MG63 (cell line): ENCODE results near the gene PRDM5. TPM values are rescaled to one million over a fixed set of nuclear protein-coding genes. Genes with fewer than 3 reads are reported as not detected.
"Not testable (repeated sequence)": the region's sequence is repeated elsewhere in the genome, so short reads cannot be mapped to it uniquely, and the experiment has no call there.

ENCODE experiments used
- DNase-seq: peaks from one replicate; pipeline ENCODE4 v3.0.0-alpha.2; 2020
- H3K27me3 ChIP-seq: fragments of 250-450 bp; sonication (Bioruptor Pico); 2 replicates; pipeline ENCODE4 v1.5.1; 2020; ENCODE audit warnings: mild to moderate bottlenecking, moderate library complexity
- H3K36me3 ChIP-seq: fragments of 250-450 bp; sonication (Bioruptor Pico); 2 replicates; pipeline ENCODE4 v1.5.1; 2020; ENCODE audit warnings: mild to moderate bottlenecking, moderate library complexity
- H3K4me3 ChIP-seq: fragments of 250-450 bp; sonication (Bioruptor Pico); 2 replicates; pipeline ENCODE4 v1.5.1; 2020; ENCODE audit warnings: mild to moderate bottlenecking, moderate library complexity
- H3K9me3 ChIP-seq: fragments of 250-450 bp; sonication (Bioruptor Pico); 2 replicates; pipeline ENCODE4 v1.5.1; 2020; ENCODE audit warnings: mild to moderate bottlenecking, moderate library complexity
- total RNA-seq: library from RNA; depleted of rRNA; stranded (reverse); fragments of >200 nt; shearing (Covaris generic); gene quantifications from 2 replicates; pipeline ENCODE4 v1.2.3, GENCODE V29; 2014; ENCODE audit warnings: low replicate concordance

PRDM5 gene
- total RNA-seq, 1 experiment from 2014 or later, result 5.1 TPM

GRCh38 chr4:120761070-120761469, 161.5 kb downstream of the PRDM5 start:
- Histone ChIP-seq H3K9me3 (no peaks in the 10 kb centered on the region), H3K36me3 (no peaks in the 10 kb centered on the region), H3K27me3 (no peaks in the 10 kb centered on the region), H3K4me3 (no peak overlapping the region)
- no peak for DNase-seq

DNA sequence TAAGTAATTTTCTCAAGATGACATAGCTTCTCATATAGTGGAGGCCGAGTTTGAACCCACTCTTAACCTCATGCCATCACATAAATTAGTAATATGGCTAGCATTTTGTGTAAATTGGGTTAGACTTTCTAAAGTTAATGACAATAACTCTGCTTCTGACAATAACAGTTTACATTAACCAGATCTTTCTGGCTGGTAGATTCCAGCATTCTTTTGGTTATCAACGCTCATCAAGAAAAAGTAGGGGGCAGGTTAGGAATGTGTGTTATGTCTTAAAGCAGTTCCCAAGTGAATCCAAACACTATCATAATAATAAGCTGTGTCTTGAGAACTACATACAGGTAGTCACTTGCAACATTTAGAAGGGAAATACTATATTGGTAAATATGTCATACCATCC, 162.5 kb downstream of the PRDM5 start:
- no peaks in the 10 kb centered on the region for H3K36me3 ChIP-seq
- no peaks in the 10 kb centered on the region for H3K27me3 ChIP-seq
- H3K9me3 ChIP-seq, result no peaks in the 10 kb centered on the region
- no peak overlapping the region for H3K4me3 ChIP-seq
- DNase-seq, result no peak

DNA sequence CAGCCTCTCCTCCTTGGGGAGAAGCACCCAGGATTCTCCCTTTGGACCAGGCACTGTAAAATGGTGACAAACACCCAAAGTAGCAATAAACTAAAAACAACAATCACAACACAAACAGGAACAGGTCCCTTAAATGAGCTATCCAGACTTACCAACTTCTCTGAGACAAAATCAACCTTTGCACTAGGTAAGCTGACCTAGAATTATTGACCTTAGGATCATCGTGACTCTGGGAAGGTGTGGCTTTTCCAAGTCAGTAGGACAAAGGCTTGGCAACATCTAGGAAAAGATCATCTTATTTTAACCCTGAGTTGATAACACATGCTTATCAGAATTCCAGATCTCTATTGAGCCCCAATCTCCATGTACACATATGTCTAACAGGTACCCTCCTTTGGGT, 166.7 kb downstream of the PRDM5 start:
- Histone ChIP-seq H3K27me3 (no peaks in the 10 kb centered on the region), H3K36me3 (no peaks in the 10 kb centered on the region), H3K9me3 (no peaks in the 10 kb centered on the region), H3K4me3 (no peak overlapping the region)
- DNase-seq, result no peak

- H3K36me3 ChIP-seq, result no peaks in the 10 kb centered on the region
- no peaks in the 10 kb centered on the region for H3K27me3 ChIP-seq
- H3K9me3 ChIP-seq, result no peaks in the 10 kb centered on the region
- DNase-seq, result no peak
- H3K4me3 ChIP-seq, result no peak overlapping the region
Observed at GRCh38 chr4:120754590-120754989, 167.9 kb downstream of the PRDM5 start.

- Histone ChIP-seq H3K36me3 (no peaks in the 10 kb centered on the region), H3K4me3 (no peak overlapping the region), H3K9me3 (no peaks in the 10 kb centered on the region), H3K27me3 (no peaks in the 10 kb centered on the region)
- no peak for DNase-seq
Observed at GRCh38 chr4:120753854-120754253, 168.7 kb downstream of the PRDM5 start.

DNA sequence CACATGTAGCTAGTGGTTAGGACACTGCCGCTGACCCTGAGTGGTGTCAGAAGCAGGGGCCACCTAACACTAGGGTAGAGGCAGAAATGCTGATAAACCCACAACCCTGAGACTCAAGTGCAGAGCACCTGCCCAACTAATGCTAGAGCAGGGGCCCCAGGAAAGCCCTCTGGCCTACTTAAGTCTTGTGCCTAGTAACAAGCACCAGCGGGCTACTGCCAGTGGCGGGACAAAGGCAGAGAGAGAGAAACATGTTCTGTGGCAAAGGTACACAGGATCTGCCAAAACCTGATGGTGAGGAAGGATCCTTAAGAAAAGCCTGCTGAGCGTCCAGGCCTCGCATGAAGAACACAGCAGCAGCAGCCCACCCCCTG, 172.4 kb downstream of the PRDM5 start:
- H3K36me3 ChIP-seq, result no peaks in the 10 kb centered on the region
- H3K9me3 ChIP-seq, result no peaks in the 10 kb centered on the region
- DNase-seq, result no peak
- H3K4me3 ChIP-seq, result no peak overlapping the region
- no peaks in the 10 kb centered on the region for H3K27me3 ChIP-seq

- Histone ChIP-seq H3K36me3 (no peaks in the 10 kb centered on the region), H3K9me3 (no peaks in the 10 kb centered on the region), H3K27me3 (no peaks in the 10 kb centered on the region), H3K4me3 (no peak overlapping the region)
- DNase-seq, result no peak
Observed at GRCh38 chr4:120749445-120750151, 172.9 kb downstream of the PRDM5 start.

DNA sequence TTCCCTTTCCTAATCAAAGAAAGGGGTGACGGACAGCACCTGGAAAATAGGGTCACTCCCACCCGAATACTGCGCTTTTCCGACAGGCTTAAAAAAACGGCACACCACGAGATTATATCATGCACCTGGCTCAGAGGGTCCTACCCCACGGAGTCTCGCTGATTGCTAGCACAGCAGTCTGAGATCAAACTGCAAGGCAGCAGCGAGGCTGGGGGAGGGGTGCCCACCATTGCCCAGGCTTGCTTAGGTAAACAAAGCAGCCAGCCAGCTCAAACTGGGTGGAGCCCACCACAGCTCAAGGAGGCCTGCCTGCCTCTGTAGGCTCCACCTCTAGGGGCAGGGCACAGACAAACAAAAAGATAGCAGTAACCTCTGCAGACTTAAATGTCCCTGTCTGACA, 180.9 kb downstream of the PRDM5 start:
- not testable (repeated sequence) for H3K27me3 ChIP-seq, H3K9me3 ChIP-seq, H3K36me3 ChIP-seq, H3K4me3 ChIP-seq, DNase-seq

DNA sequence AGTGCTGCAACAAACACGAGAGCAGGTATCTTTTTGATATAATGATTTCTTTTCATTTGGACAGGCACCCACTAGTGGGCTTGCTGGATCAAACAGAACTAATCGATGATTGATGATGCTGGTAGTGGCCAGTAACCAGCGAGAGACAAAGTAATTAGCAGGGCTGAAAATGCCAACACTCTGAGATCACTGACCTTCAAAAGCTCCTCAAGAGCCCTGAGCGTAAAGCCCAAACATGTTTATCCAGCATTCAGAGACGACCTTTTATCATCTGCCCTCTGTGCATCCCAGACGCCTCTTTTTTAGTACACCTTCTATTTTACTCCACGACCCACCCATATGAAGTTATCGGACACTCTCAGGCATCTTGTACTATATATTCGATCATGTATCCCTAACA, 186.2 kb downstream of the PRDM5 start:
- no peak for DNase-seq
- Histone ChIP-seq H3K36me3 (no peaks in the 10 kb centered on the region), H3K9me3 (no peaks in the 10 kb centered on the region), H3K4me3 (no peak overlapping the region), H3K27me3 (no peaks in the 10 kb centered on the region)

DNA sequence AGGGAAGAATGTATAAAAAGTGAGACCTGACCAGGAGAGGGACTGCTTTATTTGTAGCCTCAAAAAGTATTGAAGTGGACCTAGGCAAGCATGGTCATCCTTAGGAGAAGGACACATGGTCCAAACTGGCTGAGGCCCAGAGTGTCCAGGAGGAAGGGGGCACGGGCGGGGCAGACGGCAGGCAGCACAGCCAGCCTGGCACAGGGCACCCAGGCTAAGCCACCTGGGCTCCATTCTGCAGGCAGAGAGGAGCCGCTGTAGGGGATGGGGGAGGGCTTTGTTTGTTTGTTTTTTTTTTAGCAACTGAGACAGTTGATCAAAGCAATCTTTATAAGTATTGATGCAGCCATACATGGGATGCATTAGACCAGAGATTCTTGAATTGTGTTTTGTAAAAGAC, 188.6 kb downstream of the PRDM5 start:
- Histone ChIP-seq H3K9me3 (no peaks in the 10 kb centered on the region), H3K4me3 (no peak overlapping the region), H3K27me3 (no peaks in the 10 kb centered on the region), H3K36me3 (no peaks in the 10 kb centered on the region)
- DNase-seq, result no peak

DNA sequence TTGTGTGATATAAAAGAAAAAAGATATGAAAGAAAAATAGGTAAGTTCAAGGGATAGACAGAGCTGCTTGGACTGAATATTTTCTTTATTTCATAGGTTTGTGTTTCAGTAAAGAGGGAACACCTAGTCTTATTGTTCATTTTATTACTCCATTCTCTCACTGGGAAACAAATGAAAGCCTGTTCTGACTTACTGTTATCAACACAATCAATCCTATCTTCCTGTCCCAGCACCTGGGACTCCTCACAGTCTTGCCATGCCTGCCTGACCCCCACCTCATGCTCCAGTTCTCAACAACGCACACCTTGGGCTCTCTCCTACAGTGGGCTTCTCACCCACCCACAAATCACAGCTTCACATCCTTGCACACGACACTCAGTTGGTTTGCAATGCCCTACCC, 189.5 kb downstream of the PRDM5 start:
- H3K27me3 ChIP-seq, result no peaks in the 10 kb centered on the region
- no peaks in the 10 kb centered on the region for H3K36me3 ChIP-seq
- no peak for DNase-seq
- H3K4me3 ChIP-seq, result no peak overlapping the region
- no peaks in the 10 kb centered on the region for H3K9me3 ChIP-seq

GRCh38 chr4:120731561-120731960, 191.0 kb downstream of the PRDM5 start:
- H3K27me3 ChIP-seq, result no peaks in the 10 kb centered on the region
- no peak for DNase-seq
- no peaks in the 10 kb centered on the region for H3K36me3 ChIP-seq
- H3K9me3 ChIP-seq, result no peaks in the 10 kb centered on the region
- H3K4me3 ChIP-seq, result no peak overlapping the region

DNA sequence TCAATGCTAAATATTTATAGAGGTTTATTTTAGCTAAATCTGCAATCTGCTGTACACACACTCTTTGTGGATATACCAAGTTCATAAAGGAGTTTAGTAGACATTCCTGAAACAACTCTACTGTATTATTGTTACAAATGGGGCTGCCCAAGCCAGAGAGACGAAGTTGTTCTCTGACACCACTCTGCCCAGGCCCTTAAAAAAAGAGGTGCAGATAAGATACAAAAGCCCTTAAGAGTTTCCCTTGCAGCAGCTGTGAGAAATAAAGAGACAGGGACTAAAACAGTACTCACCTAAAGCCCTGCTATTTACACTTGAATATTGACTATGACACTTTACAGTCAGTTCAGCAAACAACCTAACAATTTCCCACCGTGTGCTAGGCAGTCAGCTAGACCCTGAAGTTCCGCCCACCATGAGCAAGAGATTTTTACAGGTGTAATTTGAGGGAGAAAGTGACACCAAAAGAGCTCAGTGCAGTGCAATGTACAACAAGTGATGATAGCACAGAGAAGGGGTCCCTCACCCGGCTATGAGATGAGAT, 191.7 kb downstream of the PRDM5 start:
- no peak for DNase-seq

DNA sequence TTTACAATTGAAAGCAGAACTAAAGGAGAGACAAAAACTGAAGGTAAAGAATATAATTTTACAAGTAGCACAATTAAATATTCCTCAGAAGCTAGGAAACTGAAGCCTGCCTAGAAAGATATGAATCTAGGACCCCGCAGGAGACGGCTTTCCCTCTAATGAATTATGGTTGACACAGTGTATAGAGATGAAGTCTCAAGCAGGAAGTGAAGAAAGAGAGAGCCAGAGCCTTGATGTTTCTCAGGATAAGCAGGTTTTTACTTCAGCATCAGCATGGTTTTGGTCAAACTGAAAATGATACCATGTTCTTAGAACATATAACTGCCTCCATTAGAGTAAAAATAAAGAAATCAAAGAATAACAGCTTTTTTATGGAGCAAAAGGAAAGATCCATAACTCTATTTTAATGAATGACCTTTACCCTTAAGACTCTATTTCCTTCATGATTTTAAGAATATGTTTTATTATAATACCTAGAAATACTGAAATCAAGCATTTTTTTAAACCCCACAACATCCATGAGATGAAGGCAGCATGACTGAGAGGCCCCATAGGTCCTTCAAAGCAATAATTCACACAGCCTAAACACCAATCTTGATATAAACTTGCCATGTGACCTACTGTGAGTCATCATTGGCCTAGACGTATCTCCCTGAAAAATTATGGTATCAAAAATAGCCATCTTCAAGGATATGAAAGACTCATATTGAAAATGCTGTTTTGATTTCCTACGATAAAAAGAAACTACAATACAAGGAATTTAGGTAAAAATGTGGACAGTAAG, 193.4 kb downstream of the PRDM5 start:
- Histone ChIP-seq H3K27me3 (no peaks in the 10 kb centered on the region), H3K4me3 (no peak overlapping the region), H3K9me3 (no peaks in the 10 kb centered on the region), H3K36me3 (no peaks in the 10 kb centered on the region)
- DNase-seq, result no peak

More for the DNA sequence above, 191.7 kb downstream of the PRDM5 start:
- Histone ChIP-seq H3K4me3 (no peak overlapping the region), H3K9me3 (no peaks in the 10 kb centered on the region), H3K36me3 (no peaks in the 10 kb centered on the region), H3K27me3 (no peaks in the 10 kb centered on the region)

DNA sequence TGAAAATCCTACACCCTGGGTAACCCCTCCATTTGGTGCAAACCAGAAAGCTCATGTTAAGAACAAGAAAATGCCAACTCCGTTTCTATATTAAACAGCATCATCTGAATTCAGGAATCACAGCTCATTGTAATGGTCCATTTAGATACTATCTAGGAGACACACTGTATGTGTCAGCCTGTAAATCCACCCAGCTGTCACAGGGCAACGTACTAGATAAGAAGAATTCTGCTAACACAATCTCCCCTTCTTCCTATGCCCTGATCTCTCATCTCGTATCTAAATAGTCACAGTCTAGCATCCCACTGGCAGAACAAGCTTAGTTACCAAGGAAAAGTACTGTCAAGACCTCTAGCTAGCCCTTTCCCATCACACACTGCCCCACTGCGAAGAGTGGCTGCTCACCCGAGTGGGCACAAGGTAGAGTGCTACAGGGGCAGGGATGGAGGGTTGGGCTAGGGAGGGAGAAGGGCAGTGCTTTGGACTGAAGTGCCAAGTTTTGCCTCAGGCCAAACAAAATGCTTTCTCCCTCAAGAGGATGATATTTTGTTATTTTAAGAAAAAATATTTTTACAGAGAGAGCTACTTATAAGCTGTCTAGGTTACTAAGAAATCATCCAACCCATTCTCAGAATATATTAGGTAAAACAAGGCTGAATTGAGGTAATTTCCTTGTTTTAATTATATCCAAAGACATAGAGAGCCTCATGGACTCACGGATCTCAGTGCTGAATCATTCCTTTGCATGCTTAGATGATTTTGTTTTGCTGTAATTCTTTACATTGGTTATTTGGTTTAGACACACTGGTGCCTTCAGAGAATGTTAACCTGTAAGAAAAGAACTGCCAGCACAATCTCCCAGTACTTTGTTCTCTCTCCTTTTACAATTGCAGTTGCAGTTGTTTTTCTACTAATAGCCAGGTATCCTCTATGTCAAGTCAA, 196.6 kb downstream of the PRDM5 start:
- no peak for DNase-seq
- no peak overlapping the region for H3K4me3 ChIP-seq
- H3K9me3 ChIP-seq, result no peaks in the 10 kb centered on the region
- no peaks in the 10 kb centered on the region for H3K36me3 ChIP-seq
- H3K27me3 ChIP-seq, result no peaks in the 10 kb centered on the region

DNA sequence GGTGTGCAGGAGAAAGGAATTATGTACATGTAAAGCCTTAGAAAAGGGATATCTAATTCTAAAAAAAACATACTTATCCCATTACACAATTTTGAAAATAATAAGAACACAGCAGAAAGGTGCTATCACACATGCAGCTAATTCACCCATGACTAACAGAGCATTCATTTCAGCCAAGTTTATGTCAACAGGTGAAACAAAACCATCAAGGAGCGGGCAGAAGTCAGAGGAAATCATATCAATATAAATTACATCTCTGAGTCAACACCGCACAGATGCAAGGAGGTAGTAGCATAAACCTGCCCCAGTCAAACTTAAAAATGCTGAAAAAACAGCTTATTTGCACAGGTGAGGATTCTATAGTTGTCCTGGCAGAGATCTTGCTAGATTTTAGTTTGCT, 197.9 kb downstream of the PRDM5 start:
- DNase-seq, result no peak
- H3K36me3 ChIP-seq, result no peaks in the 10 kb centered on the region
- no peaks in the 10 kb centered on the region for H3K27me3 ChIP-seq
- H3K9me3 ChIP-seq, result no peaks in the 10 kb centered on the region
- H3K4me3 ChIP-seq, result no peak overlapping the region

DNA sequence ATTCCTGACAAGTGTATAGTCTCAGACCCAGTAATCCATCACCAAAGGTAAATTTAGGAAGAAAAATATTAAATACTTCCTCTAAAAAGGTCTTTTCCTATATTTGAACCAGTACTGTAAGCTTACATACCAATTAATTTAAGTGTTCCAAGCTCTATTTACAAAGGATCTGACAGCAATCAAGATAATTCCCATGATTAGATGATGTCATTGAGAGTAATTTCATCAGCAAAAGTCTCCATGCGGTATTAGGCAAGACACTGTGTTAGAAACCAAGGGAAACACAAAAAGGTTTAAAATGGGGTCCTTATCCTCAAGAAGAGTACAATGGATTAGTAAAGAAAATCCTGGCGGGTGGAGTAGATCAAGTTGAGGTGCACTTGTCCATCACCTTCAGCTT, 198.5 kb downstream of the PRDM5 start:
- H3K36me3 ChIP-seq, result no peaks in the 10 kb centered on the region
- H3K4me3 ChIP-seq, result no peak overlapping the region
- no peak for DNase-seq
- no peaks in the 10 kb centered on the region for H3K9me3 ChIP-seq
- no peaks in the 10 kb centered on the region for H3K27me3 ChIP-seq
